ENCODE results near the gene CXCL14. TPM values are rescaled to one million over a fixed set of nuclear protein-coding genes. Genes with fewer than 3 reads are reported as not detected.

Gene CXCL14
- total RNA-seq, 1 experiment from 2014 or later = not detected

- no peak for TF ChIP-seq CTCF (IDR thresholded peaks at IDR 0.05; ENCODE audit: unreplicated experiment)
- H3K4me3 Mint-ChIP-seq (ENCODE audit: unreplicated experiment) = no peak overlapping the region
- no peak for DNase-seq (ENCODE audit: unreplicated experiment)
- POLR2A ChIA-PET = no interaction called here
- no peaks in the 10 kb centered on the region for H3K4me1 Mint-ChIP-seq (ENCODE audit: insufficient read depth, unreplicated experiment)
- no TSS peak for BruUV-seq (replicated peaks)
- no peak overlapping the region for H3K27ac Mint-ChIP-seq (ENCODE audit: low read depth, unreplicated experiment)
- intact Hi-C loops (cut with micrococcal nuclease) = no loop called here
- H3K9me3 Mint-ChIP-seq (ENCODE audit: unreplicated experiment) = no peaks in the 10 kb centered on the region
- H3K36me3 Mint-ChIP-seq (ENCODE audit: insufficient read depth, unreplicated experiment) = no peaks in the 10 kb centered on the region
- CTCF ChIA-PET = interaction anchor here (0.7 to 2.7 kb wide), 4 partner anchors 9 to 410 kb away, joined by 3 to 7 read pairs (median 4); no protein-coding TSS in a partner anchor
- H3K27me3 Mint-ChIP-seq (ENCODE audit: insufficient read depth, unreplicated experiment) = peaks cover 31% of the 10 kb centered on the region
These were observed 22.2 kb upstream of the CXCL14 start for GRCh38 chr5:135600971-135601381.

- Mint-ChIP-seq H3K4me1 (ENCODE audit: insufficient read depth, unreplicated experiment) (no peaks in the 10 kb centered on the region), H3K4me3 (ENCODE audit: unreplicated experiment) (no peak overlapping the region), H3K27ac (ENCODE audit: low read depth, unreplicated experiment) (no peak overlapping the region), H3K27me3 (ENCODE audit: insufficient read depth, unreplicated experiment) (peaks cover 31% of the 10 kb centered on the region), H3K9me3 (ENCODE audit: unreplicated experiment) (no peaks in the 10 kb centered on the region), H3K36me3 (ENCODE audit: insufficient read depth, unreplicated experiment) (no peaks in the 10 kb centered on the region)
- no TSS peak for BruUV-seq (replicated peaks)
- POLR2A ChIA-PET = interaction anchor here (0.7 kb wide), 1 partner anchor 65 kb away, joined by 4 read pairs; no protein-coding TSS in a partner anchor
- intact Hi-C loops (cut with micrococcal nuclease) = no loop called here
- DNase-seq (ENCODE audit: unreplicated experiment) = no peak
- no peak for TF ChIP-seq CTCF (IDR thresholded peaks at IDR 0.05; ENCODE audit: unreplicated experiment)
- CTCF ChIA-PET = interaction anchor here (0.6 to 1.7 kb wide), 4 partner anchors 9 to 291 kb away, joined by 3 to 5 read pairs (median 4); no protein-coding TSS in a partner anchor
These were observed 21.4 kb upstream of the CXCL14 start for GRCh38 chr5:135600152-135600570.

GRCh38 chr5:135599421-135600151 lies 20.8 kb upstream of the CXCL14 start:
- Mint-ChIP-seq H3K4me3 (ENCODE audit: unreplicated experiment) (no peak overlapping the region), H3K27me3 (ENCODE audit: insufficient read depth, unreplicated experiment) (peaks cover 31% of the 10 kb centered on the region), H3K27ac (ENCODE audit: low read depth, unreplicated experiment) (no peak overlapping the region), H3K9me3 (ENCODE audit: unreplicated experiment) (no peaks in the 10 kb centered on the region), H3K4me1 (ENCODE audit: insufficient read depth, unreplicated experiment) (no peaks in the 10 kb centered on the region), H3K36me3 (ENCODE audit: insufficient read depth, unreplicated experiment) (no peaks in the 10 kb centered on the region)
- no peak for TF ChIP-seq CTCF (IDR thresholded peaks at IDR 0.05; ENCODE audit: unreplicated experiment)
- intact Hi-C loops (cut with micrococcal nuclease) = no loop called here
- BruUV-seq (replicated peaks) = no TSS peak
- POLR2A ChIA-PET = interaction anchor here (0.7 kb wide), 1 partner anchor 66 kb away, joined by 4 read pairs; no protein-coding TSS in a partner anchor
- CTCF ChIA-PET = interaction anchor here (0.6 to 1.7 kb wide), 6 partner anchors 9 to 291 kb away, joined by 3 to 7 read pairs (median 4); no protein-coding TSS in a partner anchor
- DNase-seq (ENCODE audit: unreplicated experiment) = no peak

GRCh38 chr5:135598691-135599395 lies 20.1 kb upstream of the CXCL14 start:
- POLR2A ChIA-PET = no interaction called here
- H3K4me3 Mint-ChIP-seq (ENCODE audit: unreplicated experiment) = no peak overlapping the region
- no peaks in the 10 kb centered on the region for H3K4me1 Mint-ChIP-seq (ENCODE audit: insufficient read depth, unreplicated experiment)
- no peak for DNase-seq (ENCODE audit: unreplicated experiment)
- BruUV-seq (replicated peaks) = no TSS peak
- H3K27ac Mint-ChIP-seq (ENCODE audit: low read depth, unreplicated experiment) = no peak overlapping the region
- CTCF ChIA-PET = interaction anchor here (0.7 to 2.7 kb wide), 6 partner anchors 28 to 231 kb away, joined by 4 to 11 read pairs (median 4); no protein-coding TSS in a partner anchor
- H3K27me3 Mint-ChIP-seq (ENCODE audit: insufficient read depth, unreplicated experiment) = peaks cover 31% of the 10 kb centered on the region
- no peaks in the 10 kb centered on the region for H3K36me3 Mint-ChIP-seq (ENCODE audit: insufficient read depth, unreplicated experiment)
- intact Hi-C loops (cut with micrococcal nuclease) = no loop called here
- no peak for TF ChIP-seq CTCF (IDR thresholded peaks at IDR 0.05; ENCODE audit: unreplicated experiment)
- H3K9me3 Mint-ChIP-seq (ENCODE audit: unreplicated experiment) = no peaks in the 10 kb centered on the region

Measured in MCF 10A (cell line).